B cell (primary cell): ENCODE measurements around the gene ENO4. TPM values are rescaled to one million over a fixed set of nuclear protein-coding genes. Genes with fewer than 3 reads are reported as not detected.

Source experiments
- ATAC-seq: fragments of 200-7000 bp; cut with Tn5 transposase; one replicate; pipeline ENCODE4 v1.10.0; 2021; ENCODE audit warnings: low read depth, mild to moderate bottlenecking, moderate number of reproducible peaks, moderate library complexity
- CTCF ChIA-PET: fragments of 350-600 bp; sonication (Branson Sonifier 250); formaldehyde crosslinking; loops from one replicate; lab custom pipeline; 2021; ENCODE audit warnings: antibody characterized with exemption, inconsistent platforms; lab: Charles Lee
- POLR2A ChIA-PET: fragments of 350-600 bp; sonication (Branson Sonifier 250); formaldehyde crosslinking; loops from one replicate; lab custom pipeline; 2021; ENCODE audit warnings: antibody characterized with exemption; lab: Charles Lee
- DNase-seq: peaks from one replicate; pipeline ENCODE4 v3.0.0; 2013
- H2AFZ ChIP-seq: 2 replicates; pipeline ENCODE4 v1.6.1; 2012; ENCODE audit warnings: mild to moderate bottlenecking, low read depth, low read length; ENCODE audit not compliant: insufficient read depth, poor library complexity, severe bottlenecking
- H3K27ac ChIP-seq, 2 donors: 1 replicate in 1 of 2; 2 replicates in 1 of 2; pipeline ENCODE4 v1.5.1; 2012 to 2013; ENCODE audit warnings: low read length in 2 of 2, mild to moderate bottlenecking in 2 of 2, moderate library complexity in 1 of 2
- H3K27me3 ChIP-seq, 4 experiments: fragments of 200-600 bp in 1 of 4; sonication (generic) in 1 of 4; replicated peaks in 1 of 4; 1 replicate in 2 of 4; 2 replicates in 2 of 4; pipeline versions ENCODE4 v1.6.1 to v1.7.0; 2013 to 2016; ENCODE audit warnings: low read length in 3 of 4, mild to moderate bottlenecking in 2 of 4, mixed read lengths in 1 of 4, moderate library complexity in 1 of 4; ENCODE audit not compliant: insufficient read depth in 4 of 4, control insufficient read depth in 3 of 4; ENCODE audit errors: control extremely low read depth in 1 of 4
- H3K36me3 ChIP-seq, 2 experiments: replicated peaks in 1 of 2; 1 replicate in 1 of 2; 2 replicates in 1 of 2; pipeline versions ENCODE4 v1.6.1 to v1.7.1; 2013; ENCODE audit warnings: low read length in 1 of 2; ENCODE audit not compliant: insufficient read depth in 2 of 2, control insufficient read depth in 1 of 2; ENCODE audit errors: control extremely low read depth in 1 of 2, extremely low read depth in 1 of 2
- H3K4me1 ChIP-seq, 2 donors: fragments of 200-600 bp in 1 of 2; sonication (generic) in 1 of 2; 1 replicate in 1 of 2; 2 replicates in 1 of 2; pipeline versions ENCODE4 v1.5.1 to v1.6.1; 2013 to 2017; ENCODE audit warnings: low read length in 2 of 2; ENCODE audit not compliant: control insufficient read depth in 2 of 2, insufficient read depth in 2 of 2
- H3K4me2 ChIP-seq: replicated peaks from 2 replicates; pipeline ENCODE3; 2012; ENCODE audit warnings: mild to moderate bottlenecking, low read depth, low read length; ENCODE audit not compliant: poor library complexity, severe bottlenecking
- H3K4me3 ChIP-seq, 5 experiments: fragments of 200-600 bp in 1 of 5; sonication (generic) in 1 of 5; 1 replicate in 3 of 5; 2 replicates in 2 of 5; pipeline versions ENCODE4 v1.5.1 to v1.7.0; 2011 to 2016; ENCODE audit warnings: low read length in 4 of 5, mild to moderate bottlenecking in 4 of 5, low read depth in 2 of 5, control low read depth in 1 of 5, moderate library complexity in 1 of 5; ENCODE audit not compliant: insufficient read depth in 1 of 5; ENCODE audit errors: control extremely low read depth in 1 of 5, extremely low read depth in 1 of 5
- H3K79me2 ChIP-seq: fragments of 200-600 bp; sonication (generic); one replicate; pipeline ENCODE4 v1.6.0; 2016; ENCODE audit warnings: low read length; ENCODE audit not compliant: control insufficient read depth, insufficient read depth
- H3K9ac ChIP-seq: fragments of 200-600 bp; sonication (generic); 2 replicates; pipeline ENCODE4 v1.6.1; 2017; ENCODE audit warnings: mild to moderate bottlenecking, low read length, moderate library complexity
- H3K9me3 ChIP-seq, 3 donors: one replicate each; pipeline versions ENCODE4 v1.6.1 to v1.7.1; 2013; ENCODE audit warnings: low read length in 2 of 3; ENCODE audit not compliant: control insufficient read depth in 2 of 3, insufficient read depth in 1 of 3; ENCODE audit errors: control extremely low read depth in 1 of 3
- H4K20me1 ChIP-seq: 2 replicates; pipeline ENCODE4 v1.6.0; 2012; ENCODE audit warnings: mild to moderate bottlenecking, low read length; ENCODE audit not compliant: insufficient read depth, control insufficient read depth, poor library complexity, severe bottlenecking
- H3K27ac Mint-ChIP-seq: one replicate; pipeline ENCODE4 v1.8.0; 2021; ENCODE audit warnings: mixed read lengths
- H3K27me3 Mint-ChIP-seq: one replicate; pipeline ENCODE4 v1.8.0; 2021; ENCODE audit warnings: mixed read lengths
- H3K4me1 Mint-ChIP-seq: one replicate; pipeline ENCODE4 v1.8.0; 2021; ENCODE audit warnings: mixed read lengths
- H3K4me3 Mint-ChIP-seq: one replicate; pipeline ENCODE4 v1.8.0; 2021; ENCODE audit warnings: mixed read lengths
- H3K9me3 Mint-ChIP-seq: one replicate; pipeline ENCODE4 v1.8.0; 2022; ENCODE audit warnings: mixed read lengths; ENCODE audit not compliant: insufficient read depth
- CTCF ChIP-seq: fragments of 200-600 bp; IDR thresholded peaks from one replicate; pipeline ENCODE4 v1.8.0; 2022; ENCODE audit warnings: antibody characterized with exemption, mild to moderate bottlenecking
- EZH2 ChIP-seq: IDR thresholded peaks from 2 replicates; pipeline ENCODE4 v1.6.1; 2012; ENCODE audit warnings: borderline replicate concordance, low read depth, mild to moderate bottlenecking, moderate library complexity, low read length; ENCODE audit not compliant: insufficient read depth, poor library complexity, severe bottlenecking
- WGBS: methylation state at CpG from one replicate; pipeline ENCODE4 v1.1.5; 2013; ENCODE audit warnings: missing lambda C conversion rate; ENCODE audit not compliant: insufficient coverage; 5-methylcytosine and 5-hydroxymethylcytosine counted together
- intact Hi-C: fragments of 100-400 bp; cut with micrococcal nuclease; formaldehyde crosslinking; loops from one replicate; pipeline ENCODE4 v1.10.0; 2022
- polyA plus RNA-seq: library from polyadenylated mRNA; depleted of rRNA; stranded (reverse); fragments of >200 nt; gene quantifications from 2 replicates; pipeline ENCODE4 v1.2.3, GENCODE V29; 2012
- total RNA-seq, 2 donors: library from RNA; stranded (reverse); fragments of 120-200 nt in 1 of 2; gene quantifications; 1 replicate in 1 of 2; 2 replicates in 1 of 2; pipeline versions ENCODE4 v1.2.3 to v1.2.4, GENCODE V29; 2013 to 2022

The ENO4 gene
- total and polyA plus RNA-seq, 2 donors (not counting 1 experiment from before 2014, with no cell fraction given), result 0.07 to 0.37 TPM

GRCh38 chr10:116879817-116880216 is 30.5 kb downstream of the ENO4 start:
- ChIA-PET CTCF (no interaction called here), POLR2A (no interaction called here)
- ATAC-seq (no peak), DNase-seq (no peak)
- Mint-ChIP-seq H3K27me3 (peaks cover 12% of the 10 kb centered on the region), H3K4me1 (no peaks in the 10 kb centered on the region), H3K9me3 (no peaks in the 10 kb centered on the region), H3K4me3 (no peak overlapping the region), H3K27ac (no peak overlapping the region)
- Histone ChIP-seq H3K4me1 (no peaks in the 10 kb centered on the region), H3K27me3 (peaks cover 0 to 2% (median 0%) of the 10 kb centered on the region in 4 experiments), H3K27ac (no peak overlapping the region), H3K4me3 (no peak overlapping the region), H4K20me1 (no peaks in the 10 kb centered on the region), H3K4me2 (no peak overlapping the region), H3K9me3 (no peaks in the 10 kb centered on the region), H2AFZ (no peak overlapping the region), H3K79me2 (no peaks in the 10 kb centered on the region), H3K9ac (no peak overlapping the region), H3K36me3 (no peaks in the 10 kb centered on the region)
- intact Hi-C loops, result no loop called here
- 95% methylated on average over 4 of the region's 7 CpGs for WGBS
- TF ChIP-seq CTCF (no peak), EZH2 (no peak)

- TF ChIP-seq CTCF (no peak), EZH2 (no peak)
- H3K4me2 ChIP-seq, result no peak overlapping the region
- ChIA-PET POLR2A (no interaction called here), CTCF (no interaction called here)
- Mint-ChIP-seq H3K27me3 (peaks cover 12% of the 10 kb centered on the region), H3K27ac (no peak overlapping the region), H3K4me3 (no peak overlapping the region), H3K4me1 (no peaks in the 10 kb centered on the region), H3K9me3 (no peaks in the 10 kb centered on the region)
- no peak overlapping the region for H2AFZ ChIP-seq
- H4K20me1 ChIP-seq, result no peaks in the 10 kb centered on the region
- no peak overlapping the region for H3K9ac ChIP-seq
- no peaks in the 10 kb centered on the region for H3K36me3 ChIP-seq
- WGBS, result 76% methylated on average over 5 of the region's 10 CpGs
- H3K79me2 ChIP-seq, result no peaks in the 10 kb centered on the region
- no peak overlapping the region for H3K4me3 ChIP-seq
- H3K27me3 ChIP-seq, result peaks cover 0 to 2% (median under 1%) of the 10 kb centered on the region in 4 experiments
- H3K4me1 ChIP-seq, result no peaks in the 10 kb centered on the region
- no peak for DNase-seq
- no peak for ATAC-seq
- intact Hi-C loops, result no loop called here
- H3K9me3 ChIP-seq, result no peaks in the 10 kb centered on the region
- no peak overlapping the region for H3K27ac ChIP-seq
Measured at GRCh38 chr10:116880716-116881482, 31.6 kb downstream of the ENO4 start.
